ENCODE results near the gene ZNF740.
"Not testable (repeated sequence)": the region's sequence is repeated elsewhere in the genome, so short reads cannot be mapped to it uniquely, and the experiment has no call there.

ZNF740 gene

DNA sequence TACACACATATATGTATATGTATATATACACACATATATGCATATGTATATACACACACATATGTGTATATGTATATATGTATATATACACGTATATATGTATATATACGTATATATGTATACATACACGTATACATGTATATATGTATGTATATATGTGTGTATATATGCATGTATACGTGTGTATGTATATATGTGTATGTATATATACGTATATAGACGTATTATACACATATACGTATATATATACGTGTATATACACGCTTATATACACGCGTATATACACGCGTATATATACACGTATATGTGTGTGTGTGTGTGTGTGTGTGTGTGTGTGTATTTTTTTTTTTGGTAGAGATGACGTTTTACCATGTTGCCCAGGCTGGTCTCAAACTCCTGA, 32.9 kb upstream of the ZNF740 start:
- DNase-seq (ENCODE audit: low read depth) = no peak
- no peak overlapping the region for H3K4me3 ChIP-seq (ENCODE audit: low read length)
- TF ChIP-seq, protein P1, sequence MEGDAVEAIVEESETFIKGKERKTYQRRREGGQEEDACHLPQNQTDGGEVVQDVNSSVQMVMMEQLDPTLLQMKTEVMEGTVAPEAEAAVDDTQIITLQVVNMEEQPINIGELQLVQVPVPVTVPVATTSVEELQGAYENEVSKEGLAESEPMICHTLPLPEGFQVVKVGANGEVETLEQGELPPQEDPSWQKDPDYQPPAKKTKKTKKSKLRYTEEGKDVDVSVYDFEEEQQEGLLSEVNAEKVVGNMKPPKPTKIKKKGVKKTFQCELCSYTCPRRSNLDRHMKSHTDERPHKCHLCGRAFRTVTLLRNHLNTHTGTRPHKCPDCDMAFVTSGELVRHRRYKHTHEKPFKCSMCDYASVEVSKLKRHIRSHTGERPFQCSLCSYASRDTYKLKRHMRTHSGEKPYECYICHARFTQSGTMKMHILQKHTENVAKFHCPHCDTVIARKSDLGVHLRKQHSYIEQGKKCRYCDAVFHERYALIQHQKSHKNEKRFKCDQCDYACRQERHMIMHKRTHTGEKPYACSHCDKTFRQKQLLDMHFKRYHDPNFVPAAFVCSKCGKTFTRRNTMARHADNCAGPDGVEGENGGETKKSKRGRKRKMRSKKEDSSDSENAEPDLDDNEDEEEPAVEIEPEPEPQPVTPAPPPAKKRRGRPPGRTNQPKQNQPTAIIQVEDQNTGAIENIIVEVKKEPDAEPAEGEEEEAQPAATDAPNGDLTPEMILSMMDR (conservative IDR thresholded peaks at IDR 0.05; ENCODE audit: low read length) = no peak

DNA sequence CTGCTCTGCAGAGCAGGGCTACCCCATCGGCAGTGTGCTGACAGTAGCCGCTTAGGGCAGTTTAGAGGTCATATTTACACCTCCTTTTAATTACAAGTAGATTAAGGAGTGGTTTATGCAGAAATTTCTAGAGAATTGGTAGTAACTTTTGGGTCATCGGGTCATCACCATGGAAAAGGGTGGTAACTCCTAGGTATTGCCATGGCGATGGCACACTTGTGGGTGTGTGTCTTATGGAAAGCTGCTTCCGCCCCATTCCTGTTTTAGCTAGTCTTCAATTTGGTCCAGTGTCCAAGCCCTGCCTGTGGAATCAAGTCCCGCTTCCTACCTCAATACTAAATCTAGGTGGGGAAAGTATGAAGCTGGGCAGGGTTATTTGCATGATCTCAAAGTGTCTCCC, 29.5 kb upstream of the ZNF740 start:
- H3K4me3 ChIP-seq (ENCODE audit: low read length) = no peak overlapping the region
- TF ChIP-seq, protein P1 (conservative IDR thresholded peaks at IDR 0.05; ENCODE audit: low read length) = no peak
- no peak for DNase-seq (ENCODE audit: low read depth)

DNA sequence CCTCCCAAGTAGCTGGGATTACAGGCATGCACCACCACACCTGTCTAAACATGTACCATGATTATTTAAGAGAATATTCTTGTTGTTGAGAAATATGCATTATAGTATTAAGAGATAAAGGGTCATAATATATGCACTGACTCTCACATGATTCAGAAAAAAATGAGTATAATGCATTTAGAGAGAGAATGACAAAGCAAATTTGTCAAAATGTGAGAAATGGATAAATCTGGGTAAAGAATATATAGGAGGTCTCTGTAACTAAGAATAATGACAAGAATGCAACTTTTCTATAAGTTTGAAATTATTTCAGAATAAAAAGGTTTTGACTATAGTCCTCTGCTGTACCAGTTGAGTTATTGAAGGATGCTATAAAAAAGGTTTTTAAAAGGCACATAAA, 28.1 kb upstream of the ZNF740 start:
- DNase-seq (ENCODE audit: low read depth) = no peak
- H3K4me3 ChIP-seq (ENCODE audit: low read length) = no peak overlapping the region
- TF ChIP-seq, protein P1 (conservative IDR thresholded peaks at IDR 0.05; ENCODE audit: low read length) = no peak

DNA sequence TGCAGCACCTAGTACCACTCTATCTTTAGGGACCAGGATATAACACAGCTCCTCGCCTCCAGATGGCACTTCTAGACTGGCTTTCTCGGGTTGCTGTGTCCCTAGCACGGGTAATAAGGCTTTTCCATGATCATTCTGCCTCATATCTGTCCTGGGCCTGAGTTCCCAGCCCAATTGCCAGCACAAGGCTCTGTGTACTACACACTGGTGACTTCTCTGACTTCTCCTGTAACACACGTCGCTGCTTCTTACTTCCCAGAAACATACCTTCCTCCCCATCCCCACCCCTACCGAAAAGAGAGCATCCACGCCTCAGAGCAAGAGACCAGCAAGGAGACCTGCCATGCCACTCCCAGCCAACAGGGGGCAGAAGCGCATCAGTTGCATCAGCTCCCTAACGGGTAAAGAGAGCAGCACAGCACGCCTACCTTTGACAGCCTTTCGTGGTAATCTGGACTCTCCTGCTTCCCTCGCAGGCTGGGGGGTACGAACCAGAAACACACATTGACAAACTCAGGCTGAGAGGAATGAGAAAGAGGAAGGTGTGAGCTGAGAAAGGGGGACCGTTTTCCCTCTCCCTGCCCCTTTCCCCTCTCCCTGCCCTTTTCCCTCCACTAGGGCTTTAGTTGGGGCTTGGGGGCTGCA, 21.2 kb upstream of the ZNF740 start:
- TF ChIP-seq, protein P1 (conservative IDR thresholded peaks at IDR 0.05; ENCODE audit: low read length) = peak; percentile 99
- no peak overlapping the region for H3K4me3 ChIP-seq (ENCODE audit: low read length)
- DNase-seq (ENCODE audit: low read depth) = peak; percentile 73

DNA sequence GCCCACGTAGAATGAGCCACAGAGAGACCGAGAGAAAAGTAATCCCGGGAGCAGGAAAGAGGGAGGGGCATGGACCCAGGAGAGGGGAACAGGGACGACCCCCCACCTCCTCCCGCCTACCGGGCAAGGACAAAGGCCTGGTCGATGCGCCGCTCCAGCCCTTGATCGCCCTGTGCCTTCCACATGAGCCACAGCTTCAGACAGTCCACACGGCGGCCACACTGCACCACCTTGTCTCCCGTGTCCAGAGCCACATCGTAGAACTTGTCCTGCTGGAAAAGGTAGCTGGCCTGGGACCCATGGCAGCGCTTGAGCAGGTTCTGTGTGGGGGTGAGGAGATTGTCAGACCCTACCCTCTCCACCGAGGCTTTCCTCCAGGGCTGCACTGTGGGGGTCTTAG, 20.5 kb upstream of the ZNF740 start:
- no peak overlapping the region for H3K4me3 ChIP-seq (ENCODE audit: low read length)
- TF ChIP-seq, protein P1 (conservative IDR thresholded peaks at IDR 0.05; ENCODE audit: low read length) = no peak
- DNase-seq (ENCODE audit: low read depth) = no peak

DNA sequence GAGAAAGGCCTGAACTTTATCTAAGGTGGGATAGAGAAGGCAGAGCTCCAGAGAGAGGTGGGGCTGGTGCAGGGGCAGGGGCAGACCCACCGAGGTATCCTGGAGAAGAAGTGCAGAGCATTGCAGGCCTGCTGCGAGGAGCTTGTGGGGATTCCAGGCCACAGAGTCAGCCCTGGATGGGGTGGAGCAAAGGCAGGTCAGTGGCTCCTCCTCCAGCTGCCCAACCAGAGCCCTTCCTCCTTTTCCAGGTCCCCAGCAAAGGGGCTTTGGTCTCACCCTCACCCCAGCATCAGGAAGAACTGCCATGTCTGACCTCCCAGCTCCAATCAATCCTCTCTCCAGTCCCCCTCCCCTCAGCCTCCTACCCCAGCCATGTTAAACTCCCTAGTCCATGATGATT, 19.8 kb upstream of the ZNF740 start:
- TF ChIP-seq, protein P1 (conservative IDR thresholded peaks at IDR 0.05; ENCODE audit: low read length) = no peak

DNA sequence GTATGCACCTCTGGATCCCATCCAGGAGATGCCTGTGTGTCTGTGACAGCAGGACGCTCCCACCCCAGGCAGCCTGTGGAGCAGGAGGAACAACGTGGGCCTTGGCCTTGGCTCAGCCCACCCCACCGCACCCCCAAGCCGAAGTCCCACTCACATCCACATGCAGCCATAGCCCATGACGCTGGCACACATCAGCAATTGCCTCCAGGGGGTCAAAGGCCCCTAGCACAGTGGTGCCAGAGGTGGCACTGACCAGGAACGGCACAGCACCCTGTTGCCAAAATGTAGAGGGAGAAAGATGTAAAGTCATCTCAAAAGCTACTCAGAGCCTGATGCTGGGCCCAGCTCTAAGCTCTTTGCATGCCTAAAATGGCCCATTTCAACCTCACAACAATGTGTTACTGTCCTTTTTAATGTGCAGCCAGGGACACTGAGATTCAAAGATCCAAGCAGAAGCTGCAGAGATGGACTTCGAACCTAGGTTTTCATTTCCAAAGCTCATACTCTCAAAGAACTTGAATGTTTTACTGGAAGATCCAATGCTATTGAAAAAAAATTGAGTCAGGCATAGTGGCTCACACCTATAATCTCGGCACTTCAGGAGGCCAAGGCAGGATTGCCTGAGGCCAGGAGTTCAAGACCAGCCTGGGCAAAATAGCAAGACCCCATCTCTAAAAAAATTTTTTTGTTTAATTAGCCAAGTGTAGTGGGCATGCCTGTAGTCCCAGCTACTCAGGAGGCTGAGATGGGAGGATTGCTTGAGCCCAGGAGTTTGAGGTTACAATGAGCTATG, 19.2 kb upstream of the ZNF740 start:
- DNase-seq (ENCODE audit: low read depth) = no peak
- H3K4me3 ChIP-seq (ENCODE audit: low read length) = no peak overlapping the region
- TF ChIP-seq, protein P1 (conservative IDR thresholded peaks at IDR 0.05; ENCODE audit: low read length) = no peak

More for the DNA sequence above, 19.8 kb upstream of the ZNF740 start:
- no peak for DNase-seq (ENCODE audit: low read depth)
- no peak overlapping the region for H3K4me3 ChIP-seq (ENCODE audit: low read length)

DNA sequence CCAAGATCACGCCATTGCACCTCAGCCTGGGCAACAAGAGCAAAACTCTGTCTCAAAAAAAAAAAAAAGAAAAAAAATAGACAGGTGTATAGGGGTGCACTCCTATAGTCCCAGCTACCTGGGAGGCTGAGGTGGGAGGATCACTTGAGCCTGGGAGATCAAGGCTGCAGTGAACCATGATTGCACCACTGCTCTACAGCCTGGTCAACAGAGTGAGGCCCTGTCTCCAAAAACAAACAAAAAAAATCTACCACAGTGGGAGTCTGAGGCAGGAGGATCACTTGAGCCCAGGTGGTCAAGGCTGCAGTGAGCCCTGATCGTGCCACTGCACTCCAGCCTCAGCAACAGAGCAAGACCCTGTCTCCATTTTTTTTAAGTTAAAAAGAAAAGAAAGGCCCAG, 17.5 kb upstream of the ZNF740 start:
- not testable (repeated sequence) for DNase-seq (ENCODE audit: low read depth); H3K4me3 ChIP-seq (ENCODE audit: low read length)

Measured in AG10803 (cell line).